T-helper 2 cell (primary cell): ENCODE data around the gene TOX2.

ENCODE experiments used
- DNase-seq, 5 experiments: peaks; one replicate each; pipeline versions ENCODE4 v3.0.0 to v3.0.0-alpha.2; 2012 to 2022

TOX2 gene

DNA sequence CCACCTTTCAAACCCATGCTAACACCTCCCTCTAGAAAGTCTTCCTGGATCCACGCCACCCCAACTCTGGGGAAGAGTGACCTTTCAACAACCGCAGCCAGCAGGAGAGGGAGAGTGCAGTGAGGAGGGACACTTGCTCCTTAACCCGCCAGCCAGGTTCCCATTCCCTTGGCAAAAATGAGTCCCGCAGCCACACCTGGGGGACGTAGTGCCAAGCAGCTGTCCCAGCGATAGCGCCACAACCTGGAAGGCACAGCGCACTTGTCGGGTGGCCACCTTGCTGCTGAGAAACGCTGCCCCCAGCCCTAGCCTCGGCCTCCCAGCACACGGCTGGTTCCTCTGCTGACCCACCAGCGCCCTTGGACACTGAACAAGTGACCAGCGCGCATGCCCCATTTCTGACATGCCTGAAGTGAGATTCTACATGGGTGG lies 153.0 kb downstream of the TOX2 start:
- no peak for DNase-seq

DNA sequence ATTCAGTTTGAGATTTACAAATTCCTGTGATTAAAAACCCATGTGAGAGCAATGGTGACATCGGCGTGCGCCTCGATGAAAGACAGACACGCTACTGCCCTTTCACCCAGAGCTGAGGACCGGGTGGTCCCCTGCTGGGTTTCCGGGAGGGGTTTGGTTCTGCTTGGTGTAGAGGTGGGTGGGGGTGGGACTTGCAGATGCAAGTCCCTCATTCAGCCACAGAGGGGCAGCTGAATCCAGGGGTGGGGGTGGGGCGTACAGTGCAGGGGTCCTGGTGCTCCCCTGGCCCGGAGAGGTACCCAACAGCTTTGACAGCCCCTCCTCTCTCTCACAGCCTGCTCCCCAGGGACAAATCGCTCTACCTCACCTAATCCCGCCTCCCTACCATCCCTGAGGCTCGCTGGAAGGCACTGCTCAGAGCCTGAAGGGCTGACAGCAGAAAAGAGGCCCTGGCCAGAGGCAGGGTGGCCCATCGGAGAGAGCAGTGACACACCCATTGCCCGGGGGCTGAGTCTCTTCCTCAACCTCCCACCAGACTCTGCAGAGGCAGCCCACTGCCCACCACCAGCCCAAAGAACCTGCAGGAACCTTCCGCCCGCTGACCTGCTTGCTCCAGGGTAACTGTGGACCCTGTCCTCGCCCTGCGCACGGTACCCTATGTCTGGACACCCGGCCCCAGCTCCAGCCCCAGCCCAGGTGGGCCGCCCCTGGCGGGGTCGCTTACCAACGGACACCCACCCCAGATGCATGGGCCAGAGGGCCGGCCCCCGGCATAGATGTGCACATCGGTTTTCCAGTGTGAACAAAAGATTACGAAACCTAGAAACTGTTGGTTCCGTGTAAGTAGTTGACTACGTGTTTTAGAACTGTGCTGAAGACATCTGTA lies 153.9 kb downstream of the TOX2 start:
- DNase-seq, result no peak

DNA sequence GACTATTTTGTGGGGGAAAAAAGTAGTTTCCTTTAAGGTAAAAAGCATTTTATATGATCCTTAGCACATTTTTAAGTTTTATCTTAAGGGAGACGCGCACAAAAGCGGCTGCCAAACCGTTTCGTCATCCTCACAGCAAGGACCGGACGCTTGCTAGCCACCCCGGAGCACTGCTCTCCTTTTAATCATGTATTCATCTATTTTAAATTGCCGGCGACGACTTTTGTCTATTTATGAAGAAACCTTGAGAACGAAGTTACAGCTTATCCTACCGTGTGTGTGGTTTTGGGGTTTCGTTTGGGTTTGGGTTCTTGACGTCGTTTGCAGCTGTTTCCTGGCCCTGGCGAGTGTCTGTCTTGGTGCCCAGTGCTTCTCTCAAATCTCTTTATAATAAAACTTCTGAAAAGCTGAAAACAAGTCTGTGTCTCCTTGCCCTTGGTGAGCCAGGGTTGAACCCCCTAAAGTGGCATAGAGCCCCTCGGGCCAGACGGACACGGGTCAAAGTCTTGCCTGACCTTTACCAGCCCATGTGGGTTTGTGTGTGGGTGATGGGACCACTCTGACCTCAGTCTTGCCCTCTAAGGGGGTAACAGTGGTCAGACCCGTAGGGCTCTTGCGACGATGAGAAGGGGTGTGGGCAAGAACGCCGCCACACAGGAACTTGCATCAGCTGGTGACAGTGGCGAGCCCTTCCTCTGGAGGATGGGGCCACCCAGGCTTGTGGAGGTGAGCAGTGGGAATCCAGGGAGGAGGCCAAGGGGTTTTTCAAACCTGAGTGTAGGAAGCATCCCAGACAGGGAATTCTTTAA lies 154.8 kb downstream of the TOX2 start:
- DNase-seq, result peak in 4 of 5 experiments; percentile 21 to 95 (median 66)

DNA sequence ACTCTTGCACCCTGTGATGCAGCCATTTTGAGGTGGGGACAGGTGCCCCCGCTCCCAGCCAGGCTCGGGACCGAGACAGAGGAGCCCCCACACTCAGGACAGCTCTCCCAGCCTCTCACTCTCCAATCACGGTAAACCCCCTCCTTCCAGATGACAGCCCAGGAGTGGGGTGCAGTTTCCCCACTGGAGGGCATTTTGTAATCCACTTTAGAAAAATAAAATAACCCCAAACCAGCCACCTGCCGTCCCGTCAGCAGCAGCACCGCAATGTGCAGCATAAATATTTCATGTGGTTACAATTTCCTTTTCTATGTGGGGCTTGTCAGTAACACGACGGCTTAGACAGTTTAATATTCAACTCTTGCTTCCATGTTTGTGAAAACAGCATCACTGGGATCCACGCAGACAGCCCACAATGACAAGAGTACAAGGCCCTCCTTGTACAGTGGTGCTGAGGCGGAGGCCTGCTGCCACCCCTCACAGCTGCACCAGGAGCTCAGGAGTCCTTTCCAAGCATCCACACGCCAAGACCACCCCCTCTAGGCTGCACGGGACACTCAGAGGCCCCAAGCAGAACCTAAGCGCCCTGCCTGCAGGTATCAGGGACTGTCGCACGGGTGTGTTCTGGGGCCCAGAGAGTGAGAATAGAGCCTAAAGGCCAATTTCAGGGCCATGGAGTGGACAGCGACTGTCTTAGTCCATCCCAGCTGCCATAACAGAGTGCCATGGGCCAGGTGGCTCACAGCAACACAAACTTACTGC lies 155.7 kb downstream of the TOX2 start:
- DNase-seq, result peak in 3 of 5 experiments; percentile 21 to 79 (median 72)

DNA sequence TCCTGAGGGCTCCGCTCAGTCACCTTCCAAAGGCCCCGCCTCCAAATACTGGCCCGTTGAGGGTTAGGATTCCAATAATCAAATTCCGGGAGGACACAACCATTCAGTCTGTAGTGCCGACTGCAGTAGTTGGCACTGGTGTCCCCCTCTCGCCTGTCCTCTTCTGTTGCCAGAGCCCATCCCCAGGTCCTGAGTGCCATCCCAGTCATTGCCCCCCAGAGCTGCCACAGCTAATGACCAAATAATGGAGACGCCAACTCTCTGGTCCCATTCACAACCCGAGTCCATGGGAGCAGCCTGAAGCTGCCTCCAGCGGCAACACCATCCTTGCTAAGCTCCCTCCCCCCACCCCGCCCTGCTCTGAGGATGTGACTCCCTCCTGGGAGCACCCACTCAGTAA lies 156.4 kb downstream of the TOX2 start:
- DNase-seq, result no peak

DNA sequence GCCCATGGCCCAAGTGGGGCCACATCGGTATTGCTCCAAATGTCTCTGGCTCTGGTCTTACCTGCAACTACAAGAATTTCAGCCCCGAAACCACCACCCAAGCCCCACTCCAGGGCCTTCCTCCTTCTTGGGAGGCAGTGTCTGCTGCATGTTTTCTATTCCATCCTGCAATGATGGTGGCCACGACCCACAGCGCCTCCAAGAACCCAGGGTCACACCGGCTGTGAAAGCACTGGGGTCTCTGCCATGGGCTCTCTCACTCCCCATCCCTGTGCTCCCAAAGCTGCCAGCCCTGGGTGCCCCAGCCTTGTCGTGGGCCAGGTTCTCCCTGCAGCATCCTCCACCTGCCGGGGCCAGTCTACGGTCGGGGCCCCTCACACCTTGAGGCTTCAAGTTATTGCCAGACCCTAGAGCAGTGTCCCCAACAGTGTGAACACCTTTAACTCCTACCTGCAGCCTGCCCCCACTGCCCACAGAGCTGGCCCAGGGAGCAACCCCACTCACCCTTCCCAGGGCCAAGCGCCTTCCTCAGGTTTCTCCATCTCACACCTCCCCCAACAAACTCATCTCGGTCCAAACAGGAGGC lies 157.0 kb downstream of the TOX2 start:
- no peak for DNase-seq

DNA sequence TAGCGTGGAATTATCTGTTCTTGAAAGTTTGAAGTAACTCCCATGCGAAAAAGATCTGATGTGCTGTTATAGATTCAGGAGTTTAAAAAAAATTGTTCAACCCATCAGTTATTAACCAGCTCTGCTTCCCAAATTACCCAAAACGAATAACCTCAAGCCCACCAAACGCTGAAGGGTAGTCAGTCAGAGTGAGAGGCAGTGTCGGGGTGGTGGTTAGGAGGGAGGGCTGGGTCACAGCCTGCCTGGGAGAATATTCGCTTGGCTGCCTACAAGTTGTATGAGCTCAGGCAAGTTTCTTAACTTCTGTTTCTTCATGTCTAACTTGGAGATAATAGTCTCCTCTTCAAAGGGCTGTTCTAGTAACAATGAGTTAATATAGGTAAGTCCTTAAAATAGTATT lies 157.7 kb downstream of the TOX2 start:
- DNase-seq, result no peak

DNA sequence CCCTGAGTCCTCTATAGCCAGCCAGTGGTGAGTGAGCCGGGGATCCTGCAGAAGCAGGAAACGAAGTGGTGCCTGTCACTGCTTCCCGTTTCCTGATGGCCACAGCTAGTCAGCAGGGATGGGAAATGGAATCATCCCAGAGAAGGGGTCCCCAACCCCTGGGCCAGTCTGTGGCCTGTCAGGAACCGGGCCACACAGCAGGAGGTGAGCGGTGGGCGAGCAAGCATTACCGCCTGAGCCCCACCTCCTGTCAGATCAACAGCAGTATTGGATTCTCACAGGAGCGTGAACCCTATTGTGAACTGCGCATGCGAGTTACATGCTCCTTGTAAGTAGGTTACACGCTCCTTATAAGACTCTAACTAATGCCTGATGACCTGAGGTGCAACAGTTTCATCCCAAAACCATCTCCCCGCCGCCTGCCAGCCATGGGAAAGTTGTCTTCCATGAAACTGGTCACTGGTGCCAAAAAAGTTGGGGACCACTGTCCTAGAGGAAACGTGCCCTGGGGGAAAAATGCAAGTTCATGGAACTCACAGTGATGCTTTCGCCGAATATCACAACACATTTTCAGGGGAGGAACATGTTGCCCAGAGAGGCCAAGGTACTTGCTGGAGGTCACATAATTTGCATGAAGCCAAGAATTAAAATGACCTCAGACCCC lies 158.5 kb downstream of the TOX2 start:
- DNase-seq, result no peak

DNA sequence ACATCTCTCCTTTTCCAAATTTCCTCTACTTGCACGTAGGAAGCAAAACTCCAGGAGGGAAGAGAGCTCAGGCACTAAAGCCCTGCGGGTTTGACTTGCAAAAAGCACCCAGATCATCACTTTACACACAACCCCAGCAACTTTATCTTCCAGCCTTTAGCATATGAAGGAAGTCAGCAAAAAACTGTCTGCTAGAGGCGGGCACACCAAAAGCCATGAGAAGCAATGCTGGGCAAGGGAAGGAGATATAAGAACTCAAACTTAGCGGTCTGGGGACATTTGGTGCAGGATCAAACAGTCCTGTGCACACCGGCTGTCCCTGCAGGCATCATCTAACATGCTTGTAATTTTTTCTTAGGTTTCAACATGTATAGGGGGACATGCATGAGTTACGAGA lies 159.0 kb downstream of the TOX2 start:
- no peak for DNase-seq

DNA sequence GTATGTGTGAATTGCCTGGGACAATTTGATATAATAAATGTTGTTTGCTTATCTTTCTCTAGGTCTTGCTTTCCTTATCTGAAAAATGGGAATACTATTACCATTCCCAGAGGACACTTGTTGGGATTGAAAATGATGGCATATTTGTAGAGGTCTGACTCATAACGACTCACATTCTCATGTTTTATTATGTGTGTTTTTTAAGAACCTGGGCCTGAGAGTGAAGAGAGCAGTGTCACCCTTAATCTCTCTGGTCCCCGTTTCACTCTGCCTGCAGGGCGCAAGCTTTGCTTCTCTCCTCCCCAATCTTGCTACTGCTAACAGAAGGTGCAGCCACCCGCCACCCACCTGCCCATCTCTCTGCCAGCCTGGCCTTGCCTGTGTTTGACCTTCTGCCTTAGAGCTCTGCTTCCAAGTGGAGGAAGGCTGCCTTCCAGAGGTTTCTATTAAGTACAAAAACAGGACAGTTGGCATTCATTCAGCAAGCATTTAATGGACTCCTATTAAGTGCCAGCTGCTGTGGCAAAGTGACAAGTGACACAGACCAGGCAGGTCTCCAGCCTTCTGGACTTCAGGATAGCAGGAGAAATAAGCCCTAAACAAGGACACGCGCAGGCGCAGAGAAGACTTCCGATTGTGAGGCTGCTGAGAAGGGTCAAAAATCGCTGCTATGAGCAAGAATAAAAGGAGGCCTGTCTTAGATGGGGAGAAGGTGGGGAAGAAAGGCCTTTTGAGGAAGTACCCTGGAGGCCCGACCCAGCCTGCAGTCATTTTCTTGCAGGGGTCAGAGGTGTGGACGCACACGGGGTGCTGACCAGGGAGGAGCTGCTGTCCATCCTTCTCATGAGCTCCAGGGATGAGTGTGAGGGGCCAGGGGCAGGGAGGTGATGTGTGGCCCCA lies 159.8 kb downstream of the TOX2 start:
- no peak for DNase-seq

DNA sequence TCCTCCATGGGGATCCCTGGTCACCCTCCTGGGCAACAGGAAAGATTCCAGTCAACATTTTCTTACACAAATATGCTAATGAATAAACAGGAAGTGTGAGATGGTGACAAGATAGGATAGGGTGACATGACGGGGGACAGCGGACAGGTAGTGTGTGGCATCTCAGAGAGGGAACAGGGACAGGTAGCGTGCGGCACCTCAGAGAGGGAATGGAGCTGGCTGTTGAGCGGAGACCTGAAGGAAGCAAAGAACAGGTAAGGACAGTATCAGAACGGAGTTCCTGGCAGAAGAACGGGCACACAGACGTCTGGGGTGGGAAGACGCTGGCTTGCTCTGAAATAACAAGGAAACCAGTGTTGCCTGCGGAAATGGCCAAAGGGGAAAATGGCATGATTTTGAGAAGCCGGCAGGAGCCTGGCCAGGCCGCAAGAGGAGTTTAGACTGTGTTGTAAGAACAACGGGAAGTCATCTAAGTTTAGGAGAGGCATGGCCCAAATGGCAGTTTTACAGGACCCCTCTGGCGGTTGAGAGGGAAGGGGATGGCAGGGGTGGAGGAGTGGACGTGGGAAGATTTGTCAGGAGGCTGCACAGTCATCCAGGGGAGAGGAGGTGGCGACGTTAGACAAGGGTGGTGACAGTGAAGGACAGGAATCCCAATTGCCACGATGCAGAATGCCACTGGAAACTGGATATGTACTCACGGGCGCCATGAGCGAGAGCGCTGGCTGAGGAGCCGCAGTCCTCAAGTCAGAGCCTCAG lies 160.7 kb downstream of the TOX2 start:
- DNase-seq, result no peak

DNA sequence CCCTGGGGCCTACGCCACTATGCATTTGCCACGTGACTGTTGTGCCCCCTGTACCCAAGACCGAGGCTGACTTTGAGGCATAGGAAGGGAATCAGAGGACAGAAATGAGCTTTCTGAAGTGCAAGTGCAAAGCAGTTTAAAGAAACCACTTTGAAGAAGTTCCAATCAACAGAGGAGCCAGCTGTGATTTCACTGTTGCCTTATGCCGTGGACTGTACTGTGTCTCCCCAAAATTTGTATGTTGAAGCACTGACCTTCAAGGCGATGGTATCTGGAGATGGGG lies 161.2 kb downstream of the TOX2 start:
- DNase-seq, result no peak

DNA sequence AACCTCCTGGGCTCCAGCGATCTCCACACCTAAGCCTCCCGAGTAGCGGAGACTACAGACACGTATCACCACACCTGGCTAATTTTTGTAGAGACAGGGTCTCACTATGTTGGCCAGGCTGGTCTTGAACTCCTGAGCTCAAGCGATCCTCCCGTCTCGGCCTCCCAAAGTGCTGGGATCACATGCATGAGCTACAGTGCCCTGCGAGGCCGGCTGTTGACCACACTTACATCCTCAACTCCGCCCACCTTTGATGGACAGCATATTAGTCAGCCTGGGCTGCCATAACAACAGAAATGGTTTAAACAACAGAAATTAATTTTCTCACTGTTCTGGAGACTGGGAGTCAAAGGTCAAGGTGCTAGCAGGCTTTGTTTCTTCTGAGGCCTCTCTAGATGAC lies 164.6 kb downstream of the TOX2 start:
- no peak for DNase-seq

DNA sequence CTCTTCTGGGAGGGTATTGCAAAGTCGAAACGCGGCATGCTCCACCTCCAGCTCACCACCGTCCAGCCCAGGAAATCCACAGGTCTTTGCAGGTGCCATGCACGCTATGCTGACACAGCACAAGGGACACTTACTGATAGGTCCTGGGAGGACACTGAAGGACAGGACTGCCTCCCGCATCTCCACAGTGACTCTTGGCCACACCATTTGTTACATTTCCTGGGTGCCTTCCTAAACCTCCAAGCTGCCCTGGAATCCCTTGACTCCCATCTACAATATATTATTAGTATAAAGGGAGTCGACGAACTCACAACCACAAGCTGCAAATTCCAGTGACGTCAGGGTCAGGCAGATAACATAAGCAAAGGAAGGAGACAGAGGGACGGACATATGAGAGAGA lies 165.4 kb downstream of the TOX2 start:
- DNase-seq, result no peak

DNA sequence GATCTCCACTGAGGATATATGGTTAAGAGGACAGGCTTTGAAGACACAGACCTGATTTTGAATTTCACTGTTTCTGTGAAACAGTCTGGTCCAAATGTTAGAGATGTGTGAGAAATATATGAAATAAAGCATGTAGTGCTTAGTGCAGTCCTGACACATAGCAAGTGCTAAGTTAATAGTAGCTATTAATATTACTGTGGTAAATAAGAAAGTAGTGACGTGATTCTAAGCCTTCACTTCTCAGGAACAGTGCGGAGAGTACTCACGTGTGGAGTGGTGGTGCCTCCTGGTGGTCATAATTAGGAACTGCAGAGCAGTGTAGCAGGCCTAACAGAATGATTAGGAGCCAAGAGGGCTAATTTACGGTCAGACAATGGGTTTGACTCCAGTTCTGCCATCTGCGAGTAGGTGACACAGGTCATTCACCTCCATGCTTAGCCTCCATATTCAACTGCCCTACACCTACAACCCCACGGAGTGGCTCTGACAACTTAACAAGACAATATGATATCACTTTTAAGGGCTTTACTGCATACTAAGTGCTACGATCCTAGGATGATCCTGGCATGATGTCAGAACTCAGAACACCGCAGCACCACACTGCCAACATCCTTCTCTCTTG lies 166.1 kb downstream of the TOX2 start:
- peak in 4 of 5 experiments; percentile 56 to 76 (median 63) for DNase-seq

DNA sequence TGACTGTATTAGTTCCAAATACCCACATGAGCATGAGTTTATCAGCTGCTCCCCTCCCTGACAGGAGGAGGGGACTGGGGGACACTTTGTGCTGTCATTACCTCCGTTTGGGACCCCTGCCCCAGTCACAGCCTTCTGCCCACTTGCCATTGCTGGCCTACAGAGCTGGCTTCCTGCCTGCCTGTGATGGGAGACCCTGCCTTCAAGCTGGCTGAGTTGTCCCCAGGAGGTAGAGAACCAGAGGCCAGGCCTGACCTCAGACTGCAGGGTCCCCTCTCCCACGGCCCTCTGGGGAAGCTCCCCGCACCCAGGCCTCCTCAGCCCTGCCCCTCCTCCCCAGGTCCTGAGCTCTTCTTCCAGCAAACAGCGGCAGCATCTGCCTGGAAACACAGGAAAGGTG lies 166.8 kb downstream of the TOX2 start:
- no peak for DNase-seq

DNA sequence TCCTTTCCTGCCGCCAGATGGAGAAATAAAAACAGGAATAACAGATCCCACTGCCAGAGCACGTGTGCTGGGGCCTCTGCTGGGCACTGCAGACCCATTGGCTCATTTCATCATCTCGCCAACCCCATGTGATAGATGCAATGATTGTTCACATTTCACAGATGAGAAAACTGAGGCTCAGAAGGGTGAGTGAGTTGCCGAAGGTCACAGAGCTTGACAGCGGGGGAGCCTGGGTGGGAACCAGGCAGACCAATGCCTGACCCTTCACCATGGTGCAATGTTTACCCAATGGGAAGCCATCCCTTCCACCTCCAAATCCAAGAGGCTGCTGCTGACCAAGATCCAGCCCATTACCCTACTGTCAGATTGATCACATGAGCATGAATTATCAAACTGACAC lies 167.2 kb downstream of the TOX2 start:
- no peak for DNase-seq

DNA sequence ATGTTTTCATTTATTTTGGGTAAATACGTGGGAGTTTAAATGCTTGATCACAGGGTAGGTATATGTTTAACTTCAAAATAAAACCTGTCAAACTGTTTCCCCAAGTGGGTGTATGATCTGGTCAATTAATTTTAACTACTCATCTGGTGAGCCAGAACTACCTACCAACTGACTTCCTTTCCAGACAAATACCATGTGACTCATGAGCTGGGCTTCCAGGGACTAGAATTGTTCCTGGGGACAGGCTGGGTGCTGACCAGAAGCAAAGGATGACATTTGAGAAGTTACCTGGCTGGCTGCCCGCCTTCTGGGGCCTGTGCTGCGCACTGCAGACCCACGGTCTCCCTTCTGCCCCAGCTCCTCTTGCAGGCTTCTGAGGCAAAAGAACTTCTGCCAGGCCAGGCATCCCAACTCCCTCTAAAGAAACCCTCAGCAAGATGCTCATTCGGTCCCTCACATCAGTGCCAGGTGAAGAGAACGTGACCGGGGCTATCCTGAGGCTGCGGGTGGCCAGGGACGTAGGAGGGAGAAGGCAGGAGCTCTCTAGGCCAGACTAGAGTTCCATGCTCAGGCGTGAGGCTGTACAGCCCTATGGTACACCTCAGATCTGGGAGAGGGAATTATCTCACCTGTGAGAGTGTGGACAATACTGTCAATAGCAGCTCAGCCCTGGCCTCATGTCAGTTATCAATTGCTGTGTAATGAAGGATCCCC lies 168.7 kb downstream of the TOX2 start:
- no peak for DNase-seq

DNA sequence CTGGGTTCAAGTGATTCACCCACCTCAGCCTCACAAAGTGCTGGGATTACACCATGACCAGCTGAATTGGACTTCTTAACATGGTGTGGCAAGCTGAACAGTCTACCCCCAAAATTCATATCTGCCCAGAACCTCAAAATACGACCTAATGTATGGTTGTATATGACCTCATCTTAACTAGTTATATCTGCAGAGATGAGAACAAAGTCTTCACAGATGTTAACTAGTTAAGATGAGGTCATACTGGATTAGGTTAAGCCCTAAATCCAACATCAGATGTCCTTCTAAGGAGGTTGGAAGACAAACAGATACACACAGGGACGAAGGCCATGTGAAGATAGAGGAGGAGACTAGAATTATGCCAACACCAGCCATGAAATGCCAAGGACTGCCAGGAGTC lies 169.8 kb downstream of the TOX2 start:
- no peak for DNase-seq
